Breast epithelium (tissue), 4 donors: ENCODE data around the gene INO80E. TPM values are rescaled to one million over a fixed set of nuclear protein-coding genes. Genes with fewer than 3 reads are reported as not detected.
"Not testable (repeated sequence)": the region's sequence is repeated elsewhere in the genome, so short reads cannot be mapped to it uniquely, and the experiment has no call there.

ENCODE experiments used
- DNase-seq, 2 donors: peaks; one replicate each; pipeline ENCODE4 v3.0.0-alpha.2; 2019; ENCODE audit warnings: low spot score in 2 of 2
- H3K27ac ChIP-seq, 2 donors: fragments of 200-600 bp; sonication (generic) in 1 of 2; one replicate each; pipeline ENCODE4 v1.5.1; 2016 to 2019; ENCODE audit warnings: mild to moderate bottlenecking in 1 of 2
- H3K27me3 ChIP-seq, 2 donors: fragments of 200-600 bp; sonication (generic) in 1 of 2; one replicate each; pipeline versions ENCODE4 v1.5.1 to v1.6.0; 2017 to 2019; ENCODE audit warnings: control low read depth in 1 of 2, mild to moderate bottlenecking in 1 of 2
- H3K36me3 ChIP-seq: fragments of 200-600 bp; one replicate; pipeline ENCODE4 v1.5.1; 2019
- H3K4me1 ChIP-seq, 2 donors: fragments of 200-600 bp; sonication (generic); one replicate each; pipeline ENCODE4 v1.5.1; 2016 to 2019; ENCODE audit warnings: control low read depth in 1 of 2
- H3K4me3 ChIP-seq, 3 donors: fragments of 200-600 bp; sonication (generic); 1 replicate in 2 of 3; 2 replicates in 1 of 3; pipeline ENCODE4 v1.5.1; 2016 to 2019; ENCODE audit warnings: mild to moderate bottlenecking in 3 of 3, moderate library complexity in 2 of 3
- H3K9me3 ChIP-seq, 2 donors: fragments of 200-600 bp; sonication (generic) in 1 of 2; one replicate each; pipeline ENCODE4 v1.5.1; 2016 to 2019; ENCODE audit warnings: control low read depth in 1 of 2
- CTCF ChIP-seq, 3 donors: fragments of 450-650 bp; IDR thresholded peaks; one replicate each; pipeline ENCODE4 v1.5.1; 2016 to 2017; ENCODE audit warnings: antibody characterized with exemption in 3 of 3, mild to moderate bottlenecking in 3 of 3, moderate library complexity in 3 of 3
- POLR2A ChIP-seq: fragments of 450-650 bp; IDR thresholded peaks from one replicate; pipeline ENCODE4 v1.6.1; 2016; ENCODE audit warnings: antibody characterized with exemption, mild to moderate bottlenecking, moderate library complexity
- POLR2AphosphoS5 ChIP-seq, 3 donors: sonication (generic); formaldehyde crosslinking; IDR thresholded peaks; one replicate each; pipeline ENCODE4 v1.6.1; 2017; ENCODE audit warnings: antibody characterized with exemption in 3 of 3
- intact Hi-C: fragments of 100-400 bp; cut with DNase I; formaldehyde crosslinking; loops from one replicate; pipeline ENCODE4 v1.15.1; 2023; ENCODE audit warnings: low total_unique reads
- total RNA-seq, 3 donors: library from RNA; depleted of rRNA; stranded (reverse); fragments of >200 nt; gene quantifications; one replicate each; pipeline ENCODE4 v1.1.0, GENCODE V29; 2016

The INO80E gene
- total RNA-seq, 3 donors from 2014 or later: 31.8 to 39.7 (median 38.6) TPM

DNA sequence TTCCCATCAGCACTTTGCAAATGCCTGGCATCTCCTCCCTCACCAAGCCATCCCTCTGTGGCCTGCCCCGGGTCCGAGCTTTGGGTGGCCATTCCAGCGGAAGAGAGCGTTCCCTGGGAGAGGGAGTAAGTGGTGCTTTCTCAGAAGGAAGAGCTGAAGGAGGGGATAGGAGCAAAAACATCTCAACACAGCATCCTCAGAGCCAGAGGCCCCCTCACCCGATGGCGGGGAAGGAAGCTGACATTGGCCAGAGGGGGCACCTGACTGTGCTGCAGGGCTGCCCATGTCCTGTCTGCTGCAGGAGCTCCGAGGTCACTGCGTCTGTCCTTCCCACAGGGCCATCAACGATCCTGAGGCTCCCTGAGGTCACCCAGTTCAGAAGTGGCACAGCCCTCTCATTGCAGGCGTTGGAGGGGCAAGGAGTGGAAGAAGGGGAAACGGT lies 35.5 kb downstream of the INO80E start:
- Histone ChIP-seq H3K4me3 (no peak overlapping the region), H3K4me1 (no peaks in the 10 kb centered on the region), H3K9me3 (no peaks in the 10 kb centered on the region), H3K27me3 (peaks cover 14 to 57% of the 10 kb centered on the region in 2 donors), H3K36me3 (no peaks in the 10 kb centered on the region), H3K27ac (no peak overlapping the region)
- no peak for DNase-seq
- TF ChIP-seq POLR2AphosphoS5 (IDR thresholded peaks at IDR 0.05) (no peak), CTCF (IDR thresholded peaks at IDR 0.05) (no peak), POLR2A (no peak)
- intact Hi-C loops: no loop called here

DNA sequence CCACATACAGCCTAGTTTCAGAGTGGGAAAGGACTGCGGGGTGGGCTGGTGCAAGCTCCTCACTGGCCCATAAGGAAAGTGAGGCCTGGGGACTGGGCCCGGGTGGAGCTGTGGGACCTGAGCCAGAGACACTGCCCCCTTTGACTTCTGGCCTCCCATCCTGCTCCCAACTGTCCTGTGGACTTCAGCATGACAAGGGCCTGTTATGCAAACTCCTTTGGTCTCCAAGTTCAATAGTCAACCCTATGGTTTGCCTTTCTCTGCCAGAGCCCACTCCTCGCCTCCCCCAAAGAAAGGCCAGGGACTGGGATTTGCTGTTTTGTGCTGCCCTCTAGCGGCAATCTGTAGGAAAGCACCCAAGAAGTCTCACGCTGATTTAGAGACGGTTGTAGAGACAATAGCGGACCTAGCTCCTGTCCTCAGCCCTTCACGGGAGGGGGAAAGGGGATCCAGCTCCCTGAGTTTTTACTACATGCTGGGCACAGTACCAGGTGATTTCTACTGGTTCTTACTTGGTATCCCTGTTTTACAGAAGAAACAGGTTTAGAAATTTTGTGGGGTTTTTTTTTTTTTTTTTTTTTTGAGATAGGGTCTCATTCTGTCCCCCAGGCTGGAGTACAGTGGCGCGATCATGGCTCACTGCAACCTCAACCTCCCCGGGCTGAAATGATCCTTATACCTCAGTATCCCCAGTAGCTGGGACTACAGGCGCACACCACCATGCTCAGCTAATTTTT lies 36.2 kb downstream of the INO80E start:
- DNase-seq: no peak
- intact Hi-C loops: no loop called here
- peaks cover 14 to 50% of the 10 kb centered on the region in 2 donors for H3K27me3 ChIP-seq

GRCh38 chr16:30033270-30033669 lies 37.2 kb downstream of the INO80E start:
- TF ChIP-seq POLR2A: no peak
- no peak for TF ChIP-seq POLR2AphosphoS5 (IDR thresholded peaks at IDR 0.05)
- TF ChIP-seq CTCF (IDR thresholded peaks at IDR 0.05): no peak
- DNase-seq: no peak
- H3K4me3 ChIP-seq: no peak overlapping the region
- H3K27me3 ChIP-seq: peaks cover 14 to 49% of the 10 kb centered on the region in 2 donors
- no peaks in the 10 kb centered on the region for H3K9me3 ChIP-seq
- no peak overlapping the region for H3K27ac ChIP-seq
- H3K36me3 ChIP-seq: no peaks in the 10 kb centered on the region
- H3K4me1 ChIP-seq: no peaks in the 10 kb centered on the region
- intact Hi-C loops: no loop called here

More for the DNA sequence above, 36.2 kb downstream of the INO80E start:
- Histone ChIP-seq H3K27ac (no peak overlapping the region), H3K4me3 (no peak overlapping the region), H3K36me3 (no peaks in the 10 kb centered on the region), H3K4me1 (no peaks in the 10 kb centered on the region), H3K9me3 (no peaks in the 10 kb centered on the region)
- TF ChIP-seq CTCF (IDR thresholded peaks at IDR 0.05) (peak in 2 of 3 donors; percentile 28 to 37), POLR2A (no peak), POLR2AphosphoS5 (IDR thresholded peaks at IDR 0.05) (no peak)

- intact Hi-C loops: no loop called here
- peaks cover 0 to 2% of the 10 kb centered on the region in 2 donors for H3K27me3 ChIP-seq
- no peak for TF ChIP-seq CTCF (IDR thresholded peaks at IDR 0.05)
- TF ChIP-seq POLR2A: no peak
- TF ChIP-seq POLR2AphosphoS5 (IDR thresholded peaks at IDR 0.05): no peak
- DNase-seq: no peak
- H3K27ac ChIP-seq: no peak overlapping the region
- no peaks in the 10 kb centered on the region for H3K4me1 ChIP-seq
- no peaks in the 10 kb centered on the region for H3K9me3 ChIP-seq
- no peaks in the 10 kb centered on the region for H3K36me3 ChIP-seq
- H3K4me3 ChIP-seq: no peak overlapping the region
Observed at GRCh38 chr16:30040221-30040620, 44.2 kb downstream of the INO80E start.

DNA sequence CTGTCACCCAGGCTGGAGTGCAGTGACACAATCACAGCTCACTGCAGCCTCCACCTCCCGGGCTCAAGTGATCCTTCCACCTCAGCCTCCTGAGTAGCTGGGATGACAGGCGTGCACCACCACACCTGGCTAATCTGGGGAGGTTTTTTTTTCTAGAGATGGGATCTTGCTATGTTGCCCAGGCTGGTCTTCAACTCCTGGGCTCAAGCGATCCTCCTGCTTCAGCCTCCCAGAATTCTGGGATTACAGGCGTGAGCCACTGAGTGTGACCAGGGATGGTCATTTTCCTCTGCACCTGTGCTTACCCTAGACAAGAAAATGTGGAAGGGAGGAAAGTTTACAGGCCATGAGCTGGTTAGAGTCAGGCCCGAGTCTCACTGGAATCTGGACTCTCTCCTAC lies 44.6 kb downstream of the INO80E start:
- DNase-seq: not testable (repeated sequence)

More for the DNA sequence above, 44.6 kb downstream of the INO80E start:
- H3K27ac ChIP-seq, H3K36me3 ChIP-seq, H3K4me3 ChIP-seq, H3K9me3 ChIP-seq, H3K4me1 ChIP-seq, H3K27me3 ChIP-seq, intact Hi-C loops: not testable (repeated sequence)
